Measurements from ENCODE around the gene PLCB4.

PLCB4 gene

GRCh38 chr20:9220874-9221547 is 152.1 kb downstream of the PLCB4 start:
- no peak overlapping the region for H2AFZ ChIP-seq (ENCODE audit: low read depth, low read length, severe bottlenecking)
- TF ChIP-seq EZH2phosphoT487 (conservative IDR thresholded peaks at IDR 0.05; ENCODE audit: low read length) (no peak), CTCF (IDR thresholded peaks at IDR 0.05; ENCODE audit: insufficient read depth, low read length, poor library complexity, severe bottlenecking) (no peak)
- H3K4me2 ChIP-seq (ENCODE audit: low read depth, low read length, poor library complexity, severe bottlenecking): no peak overlapping the region
- no peaks in the 10 kb centered on the region for H3K27me3 ChIP-seq (ENCODE audit: low read length)
- no peaks in the 10 kb centered on the region for H3K36me3 ChIP-seq (ENCODE audit: low read length)
- H3F3A ChIP-seq (ENCODE audit: insufficient read depth): no peaks in the 10 kb centered on the region
- H3K9me3 ChIP-seq (ENCODE audit: insufficient read depth, low read length): no peaks in the 10 kb centered on the region
- no peaks in the 10 kb centered on the region for H4K20me1 ChIP-seq (ENCODE audit: low read depth, low read length)
- no peak overlapping the region for H3K4me3 ChIP-seq (ENCODE audit: insufficient read depth, low read length, poor library complexity, severe bottlenecking)
- H3K9ac ChIP-seq (ENCODE audit: low read length): no peak overlapping the region
- no peaks in the 10 kb centered on the region for H3K9me2 ChIP-seq (replicated peaks; ENCODE audit: insufficient read depth, low read length)
- no peak overlapping the region for H3K27ac ChIP-seq (ENCODE audit: low read depth, low read length)
- H3K79me2 ChIP-seq (ENCODE audit: insufficient read depth, low read length): no peaks in the 10 kb centered on the region

- Histone ChIP-seq H3K9me2 (replicated peaks; ENCODE audit: insufficient read depth, low read length) (no peaks in the 10 kb centered on the region), H3K36me3 (ENCODE audit: low read length) (no peaks in the 10 kb centered on the region), H4K20me1 (ENCODE audit: low read depth, low read length) (no peaks in the 10 kb centered on the region), H3K9me3 (ENCODE audit: insufficient read depth, low read length) (no peaks in the 10 kb centered on the region), H2AFZ (ENCODE audit: low read depth, low read length, severe bottlenecking) (no peak overlapping the region), H3K79me2 (ENCODE audit: insufficient read depth, low read length) (no peaks in the 10 kb centered on the region), H3F3A (ENCODE audit: insufficient read depth) (no peaks in the 10 kb centered on the region), H3K9ac (ENCODE audit: low read length) (no peak overlapping the region), H3K4me2 (ENCODE audit: low read depth, low read length, poor library complexity, severe bottlenecking) (no peak overlapping the region), H3K4me3 (ENCODE audit: insufficient read depth, low read length, poor library complexity, severe bottlenecking) (no peak overlapping the region), H3K27ac (ENCODE audit: low read depth, low read length) (no peak overlapping the region), H3K27me3 (ENCODE audit: low read length) (no peaks in the 10 kb centered on the region)
- no peak for TF ChIP-seq CTCF (IDR thresholded peaks at IDR 0.05; ENCODE audit: insufficient read depth, low read length, poor library complexity, severe bottlenecking)
- TF ChIP-seq EZH2phosphoT487 (conservative IDR thresholded peaks at IDR 0.05; ENCODE audit: low read length): no peak
These were observed 154.4 kb downstream of the PLCB4 start for GRCh38 chr20:9223296-9223695.

- H3K9me2 ChIP-seq (replicated peaks; ENCODE audit: insufficient read depth, low read length): no peaks in the 10 kb centered on the region
- no peak overlapping the region for H3K4me3 ChIP-seq (ENCODE audit: insufficient read depth, low read length, poor library complexity, severe bottlenecking)
- H4K20me1 ChIP-seq (ENCODE audit: low read depth, low read length): no peaks in the 10 kb centered on the region
- TF ChIP-seq CTCF (IDR thresholded peaks at IDR 0.05; ENCODE audit: insufficient read depth, low read length, poor library complexity, severe bottlenecking): no peak
- no peak overlapping the region for H3K4me2 ChIP-seq (ENCODE audit: low read depth, low read length, poor library complexity, severe bottlenecking)
- H3K79me2 ChIP-seq (ENCODE audit: insufficient read depth, low read length): no peaks in the 10 kb centered on the region
- H3F3A ChIP-seq (ENCODE audit: insufficient read depth): no peaks in the 10 kb centered on the region
- H3K36me3 ChIP-seq (ENCODE audit: low read length): no peaks in the 10 kb centered on the region
- no peak overlapping the region for H2AFZ ChIP-seq (ENCODE audit: low read depth, low read length, severe bottlenecking)
- no peaks in the 10 kb centered on the region for H3K27me3 ChIP-seq (ENCODE audit: low read length)
- no peak overlapping the region for H3K9ac ChIP-seq (ENCODE audit: low read length)
- H3K27ac ChIP-seq (ENCODE audit: low read depth, low read length): no peak overlapping the region
- no peaks in the 10 kb centered on the region for H3K9me3 ChIP-seq (ENCODE audit: insufficient read depth, low read length)
These were observed 157.0 kb downstream of the PLCB4 start for GRCh38 chr20:9225879-9226278.

Data from SU-DHL-6 (cell line).